ENCODE measurements around the gene GFRA1.

The GFRA1 gene, protein sequence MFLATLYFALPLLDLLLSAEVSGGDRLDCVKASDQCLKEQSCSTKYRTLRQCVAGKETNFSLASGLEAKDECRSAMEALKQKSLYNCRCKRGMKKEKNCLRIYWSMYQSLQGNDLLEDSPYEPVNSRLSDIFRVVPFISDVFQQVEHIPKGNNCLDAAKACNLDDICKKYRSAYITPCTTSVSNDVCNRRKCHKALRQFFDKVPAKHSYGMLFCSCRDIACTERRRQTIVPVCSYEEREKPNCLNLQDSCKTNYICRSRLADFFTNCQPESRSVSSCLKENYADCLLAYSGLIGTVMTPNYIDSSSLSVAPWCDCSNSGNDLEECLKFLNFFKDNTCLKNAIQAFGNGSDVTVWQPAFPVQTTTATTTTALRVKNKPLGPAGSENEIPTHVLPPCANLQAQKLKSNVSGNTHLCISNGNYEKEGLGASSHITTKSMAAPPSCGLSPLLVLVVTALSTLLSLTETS
- total RNA-seq = 0 to 0.16 (median 0) reads per million in 18 experiments

DNA sequence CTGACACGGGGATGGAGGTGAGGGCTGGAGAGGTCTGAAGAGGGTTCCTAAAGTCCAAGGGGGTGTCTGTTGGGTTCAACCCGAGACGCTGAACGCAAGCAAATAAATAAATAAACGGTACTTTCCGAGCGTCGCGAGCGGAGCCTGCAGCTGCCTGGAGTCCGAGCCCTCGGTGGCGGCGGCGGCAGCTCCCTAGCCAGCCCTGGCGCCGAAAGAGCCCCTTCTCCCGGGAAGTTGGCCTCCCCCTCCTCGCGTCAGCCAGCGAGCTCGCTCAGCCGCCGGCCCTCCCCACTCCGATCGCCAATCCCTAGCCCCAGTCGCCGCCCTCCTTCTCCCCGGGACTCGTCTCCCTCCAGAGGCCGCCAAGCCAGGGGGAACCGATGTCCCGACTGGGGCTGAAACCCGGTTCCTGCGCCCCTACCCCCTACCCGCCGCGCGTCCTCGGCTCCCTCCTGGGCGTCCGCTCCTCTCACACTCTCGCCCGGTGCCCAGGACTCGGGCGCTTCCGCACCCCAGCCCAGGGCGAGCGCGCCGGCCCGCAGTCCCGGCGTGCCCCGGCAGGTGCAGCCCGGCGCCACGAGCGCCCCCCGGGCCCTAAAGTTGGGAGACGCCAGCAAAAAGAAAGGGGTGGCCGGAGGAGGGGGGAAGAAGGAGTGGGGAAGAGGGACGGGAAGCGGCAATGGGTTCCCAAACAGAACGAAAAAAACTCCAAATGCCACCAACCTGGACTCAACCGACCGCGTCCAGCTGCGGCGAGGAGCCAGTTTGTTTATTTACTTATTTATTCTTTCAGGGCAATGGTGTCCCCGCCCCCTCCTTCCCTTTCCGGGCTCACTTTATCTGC, at the start of gene GFRA1:
TSS of gene GFRA1 (minus strand) at position 767 of the 844 bp plus-strand sequence. CDS start 1,177 bp downstream, outside the sequence.
- no peak for DNase-seq

DNA sequence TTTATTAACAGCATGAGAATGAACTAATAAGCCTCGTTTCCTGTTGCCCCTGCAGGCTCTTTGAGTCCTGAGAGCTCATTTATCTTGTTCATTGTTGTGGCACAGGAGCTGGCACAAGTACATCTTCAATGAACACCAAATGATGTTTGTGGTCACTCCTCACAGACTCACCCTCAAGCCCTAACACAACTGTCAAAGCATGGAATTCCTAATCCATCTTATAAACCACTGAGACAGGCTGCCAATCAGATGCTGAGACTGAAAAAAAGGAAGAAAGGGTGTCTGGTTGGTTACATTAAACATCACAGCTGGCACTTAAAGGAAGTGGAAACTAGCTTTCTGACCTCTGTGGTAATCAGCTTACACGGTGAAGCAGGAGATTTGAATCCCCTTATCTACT, 43.5 kb upstream of the GFRA1 start:
- DNase-seq = no peak

DNA sequence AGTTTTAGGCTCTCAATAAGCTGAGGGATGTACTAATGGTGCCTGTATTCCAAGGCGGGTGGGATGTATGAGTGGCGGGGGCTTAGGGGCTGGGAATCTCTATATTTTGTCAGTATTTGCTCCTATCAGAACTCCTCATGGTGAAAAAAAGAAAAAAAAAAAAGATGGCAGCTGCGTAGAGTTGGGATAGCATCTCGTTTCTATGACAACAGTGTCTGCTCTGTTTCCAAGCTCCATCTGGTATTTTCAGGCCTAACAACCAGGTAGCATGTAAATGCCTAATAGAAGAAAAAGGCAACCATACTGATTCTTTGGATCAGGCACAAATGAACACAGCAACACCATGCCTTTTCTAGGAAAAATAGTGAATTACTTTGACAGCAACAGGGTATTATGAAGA, 39.5 kb upstream of the GFRA1 start:
- no peak for DNase-seq

DNA sequence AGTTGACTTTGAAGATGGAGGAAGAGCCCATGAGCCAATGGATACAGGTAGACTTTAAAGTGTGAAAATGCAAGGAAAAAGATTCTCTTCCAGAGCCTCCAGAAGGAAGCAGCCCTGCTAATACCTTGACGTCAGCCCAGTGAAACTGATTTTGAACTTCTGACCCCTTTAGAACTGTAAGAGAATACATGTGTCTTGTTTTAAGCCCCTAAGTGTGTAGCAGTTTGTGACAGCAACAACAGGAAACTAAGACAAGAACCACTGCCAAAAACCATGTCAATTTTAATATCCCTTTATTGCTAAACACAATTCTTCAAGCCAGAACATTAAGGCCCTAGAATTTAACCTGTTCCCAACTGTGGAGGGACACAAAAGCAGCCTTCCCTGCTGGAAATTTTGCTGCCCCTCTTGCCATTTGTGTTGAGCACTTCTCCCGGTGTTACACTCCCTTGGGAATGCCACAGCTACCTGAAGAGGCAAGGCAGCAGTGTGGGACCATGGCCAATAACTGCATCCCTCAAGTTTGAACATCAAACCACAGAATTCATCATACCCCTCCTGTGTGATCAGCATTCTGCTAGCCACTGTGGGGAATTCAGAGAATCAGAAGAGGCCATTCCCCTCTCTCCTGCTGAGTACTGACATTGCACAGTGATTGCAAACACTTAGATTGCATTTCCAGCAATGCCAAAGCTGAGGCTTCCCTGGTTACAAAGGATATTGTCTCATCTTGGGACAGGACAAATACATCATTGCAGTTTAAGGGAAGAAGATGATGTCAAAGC, 38.9 kb upstream of the GFRA1 start:
- no peak for DNase-seq

DNA sequence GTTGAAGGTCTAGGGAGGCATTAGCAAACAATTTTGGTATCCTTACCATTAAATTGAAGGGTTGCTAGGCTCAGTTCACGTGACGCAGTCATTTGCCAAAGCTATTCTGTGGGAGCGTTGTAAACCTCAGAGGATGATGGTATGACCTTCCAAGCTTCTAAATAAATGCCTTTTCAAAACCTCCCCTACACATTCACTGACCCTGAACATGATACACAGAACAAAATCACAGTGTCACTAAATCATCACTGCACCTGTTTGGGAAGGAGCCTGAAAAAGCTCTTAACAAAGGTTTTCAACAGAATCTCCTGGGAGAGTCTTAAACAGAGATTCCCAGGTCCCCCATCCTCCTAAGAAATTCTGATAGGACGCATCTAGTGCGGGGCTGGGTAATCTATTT, 38.0 kb upstream of the GFRA1 start:
- no peak for DNase-seq

DNA sequence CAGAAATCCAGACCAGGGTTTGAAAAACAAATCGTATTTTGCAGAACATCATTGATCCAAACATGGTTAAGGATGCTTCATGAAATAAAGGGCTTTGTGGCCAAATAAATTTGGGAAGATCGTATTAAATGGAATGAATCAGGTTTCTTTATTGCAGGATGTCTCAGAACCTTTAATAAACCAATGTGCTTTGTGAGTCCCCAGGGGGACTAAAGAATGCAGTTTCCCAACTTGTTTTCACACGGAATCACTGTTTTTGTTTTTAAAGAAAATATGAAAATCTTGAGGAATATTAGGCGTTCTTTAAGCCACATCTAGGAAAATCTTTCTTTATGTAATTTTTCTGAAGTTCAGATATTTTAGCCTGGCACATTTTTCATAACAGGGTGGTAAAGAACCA, 34.4 kb upstream of the GFRA1 start:
- DNase-seq = no peak

DNA sequence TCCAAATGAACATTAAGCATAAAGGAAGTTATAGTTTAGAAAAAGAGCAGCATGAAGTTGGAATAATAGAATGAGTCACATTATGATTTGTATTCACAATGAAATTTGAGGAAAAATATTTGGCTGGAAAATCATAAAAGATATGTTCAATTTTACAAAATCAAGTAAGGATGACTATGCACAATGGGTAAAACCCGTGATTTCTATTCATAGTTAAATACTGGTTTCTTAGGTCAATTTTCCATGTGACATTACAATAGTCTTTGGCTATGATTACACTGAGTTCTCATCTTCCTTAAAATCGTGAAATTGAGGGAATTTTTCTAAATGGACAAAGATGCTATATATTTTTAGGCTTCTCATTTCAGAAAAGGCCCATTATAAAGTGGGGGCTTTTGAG, 33.8 kb upstream of the GFRA1 start:
- DNase-seq = no peak

DNA sequence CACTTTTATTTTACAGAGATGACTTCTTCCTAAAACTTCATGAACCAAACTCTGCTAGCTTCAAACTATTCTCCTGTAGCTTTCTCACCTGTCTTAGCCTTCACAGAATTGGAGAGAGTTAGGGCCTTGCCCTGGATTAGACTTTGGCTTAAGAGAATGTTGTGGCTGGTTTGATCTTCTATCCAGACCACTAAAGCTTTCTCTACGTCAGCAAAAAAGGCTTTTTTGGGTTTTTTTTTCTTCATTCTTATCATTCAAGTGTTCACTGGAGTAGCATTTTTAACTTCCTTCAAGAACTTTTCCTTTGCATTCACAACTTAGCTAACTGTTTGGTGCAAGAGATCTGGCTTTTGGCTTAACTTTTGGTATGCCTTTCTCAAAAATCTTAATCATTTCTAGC, 31.9 kb upstream of the GFRA1 start:
- no peak for DNase-seq

DNA sequence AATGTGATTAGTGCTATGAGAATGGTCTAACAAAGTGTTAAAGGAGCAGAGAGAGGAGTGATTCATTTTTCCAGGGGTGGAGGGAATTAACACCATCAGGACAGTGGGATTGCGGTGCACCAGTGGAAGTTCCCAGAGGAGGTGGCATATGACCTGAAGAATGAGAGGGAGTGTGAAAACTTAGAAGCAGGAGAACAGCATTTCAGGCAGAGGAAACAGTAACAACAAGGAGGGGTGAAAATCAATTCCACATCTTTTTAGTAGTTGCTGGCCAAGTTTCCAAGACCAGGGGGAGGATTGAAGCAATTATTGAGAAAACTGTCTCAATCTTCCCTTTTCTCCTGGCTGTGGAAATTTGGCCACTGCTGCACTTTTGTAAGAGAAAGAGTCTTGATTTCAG, 27.5 kb upstream of the GFRA1 start:
- DNase-seq = no peak

DNA sequence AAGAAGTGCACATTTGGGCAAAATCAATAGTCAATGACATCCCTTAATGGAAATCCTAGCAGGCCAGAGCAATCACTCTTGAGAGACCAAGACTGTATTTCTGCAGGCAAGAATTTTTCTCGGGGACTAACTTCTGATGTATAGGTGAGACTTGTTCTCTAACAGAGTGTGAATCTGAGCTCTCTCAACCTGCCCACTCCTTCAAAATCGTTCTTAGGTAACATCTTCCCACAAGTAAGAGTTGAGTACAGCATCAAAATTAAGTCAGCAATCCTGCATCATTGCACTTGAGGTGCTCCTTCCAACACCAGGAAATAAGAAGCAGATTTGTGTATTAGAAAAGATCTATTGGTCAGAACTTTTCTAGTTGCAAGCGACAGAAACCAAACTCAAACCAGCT, 25.6 kb upstream of the GFRA1 start:
- no peak for DNase-seq

DNA sequence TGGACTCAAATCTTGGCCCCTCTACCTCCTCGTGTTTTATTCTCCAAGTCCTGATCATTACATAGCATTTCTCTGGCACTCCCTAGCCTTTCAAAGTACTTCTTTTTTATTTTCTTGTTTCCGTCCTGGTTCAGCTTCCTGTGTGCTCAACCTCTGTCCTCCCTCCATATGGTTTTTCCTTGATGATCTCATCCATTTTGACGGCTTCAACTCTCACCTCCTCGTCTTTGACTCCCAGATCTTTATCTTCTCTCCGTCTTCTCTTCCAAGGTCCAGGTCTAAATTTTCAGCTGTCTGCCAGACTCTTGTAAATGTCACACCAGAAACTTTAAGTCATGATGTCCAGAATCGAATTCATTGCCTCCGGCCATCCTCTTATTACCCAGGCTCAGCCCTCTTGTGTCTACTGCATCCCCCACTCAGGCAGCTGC, 23.3 kb upstream of the GFRA1 start:
- no peak for DNase-seq

DNA sequence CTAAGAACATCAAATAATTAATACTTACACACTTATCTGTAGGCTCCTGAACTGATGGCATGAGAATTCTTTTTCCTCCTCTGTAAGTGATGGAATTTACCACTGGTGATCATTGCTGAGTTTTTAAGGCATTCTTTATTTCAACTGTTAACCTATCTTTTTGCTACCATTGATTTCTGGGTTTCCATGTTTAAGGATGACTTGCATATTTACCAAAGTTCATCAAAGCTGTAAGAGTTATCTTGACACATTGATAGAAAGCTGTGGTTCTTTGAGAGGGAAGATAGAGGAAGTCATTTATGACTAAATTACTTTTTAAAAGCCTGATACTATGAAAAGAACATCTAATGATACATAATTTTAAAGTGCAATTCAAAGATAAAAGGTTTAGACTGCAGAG, 19.5 kb upstream of the GFRA1 start:
- DNase-seq = no peak

DNA sequence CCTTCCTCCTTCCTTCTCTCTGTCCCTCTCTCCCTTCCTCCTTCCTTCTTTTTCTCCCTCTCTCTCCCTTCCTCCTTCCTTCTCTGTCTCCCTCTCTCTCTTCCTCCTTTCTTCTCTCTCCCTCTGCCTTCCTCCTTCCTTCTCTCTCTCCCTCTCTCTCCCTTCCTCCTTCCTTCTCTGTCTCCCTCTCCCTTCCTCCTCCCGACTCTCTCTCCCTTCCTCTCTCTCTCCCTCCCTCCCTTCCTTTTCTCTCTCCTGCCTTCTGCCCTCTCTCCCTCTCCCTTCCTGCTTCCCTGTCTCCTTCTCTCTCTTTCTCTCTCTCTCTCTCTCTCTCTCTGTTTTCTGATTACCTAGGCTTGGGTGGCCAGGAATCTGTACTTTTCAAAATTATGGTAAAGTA, 16.6 kb upstream of the GFRA1 start:
- DNase-seq = no peak

DNA sequence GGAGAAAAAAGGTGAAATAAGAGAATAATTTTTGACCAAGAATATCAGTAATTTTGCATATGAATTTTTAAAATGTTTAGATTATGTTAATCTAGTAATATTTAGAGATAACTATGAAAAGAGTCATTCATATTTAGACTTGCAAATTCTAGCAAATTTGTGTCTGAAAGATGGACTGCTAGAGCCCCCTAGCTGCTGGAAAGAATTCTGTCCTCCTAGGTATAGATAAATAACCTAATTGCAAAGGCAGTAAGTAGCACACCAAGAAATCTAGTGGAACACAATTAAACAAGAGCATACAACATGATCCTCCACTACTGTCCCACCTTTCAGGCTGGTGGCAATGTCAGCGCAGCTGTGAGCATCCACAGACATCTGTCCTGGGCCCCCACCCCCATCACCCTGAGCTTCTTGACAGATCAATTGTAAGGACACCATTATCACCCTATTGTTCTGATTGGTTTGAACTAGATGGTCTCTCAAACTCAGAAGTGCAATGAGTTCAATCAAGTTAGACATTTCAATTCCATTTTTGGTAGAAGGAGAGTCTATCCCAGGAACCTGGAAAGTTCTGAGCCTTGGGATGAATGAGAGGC, 15.0 kb upstream of the GFRA1 start:
- peak; percentile 29 to 67 for DNase-seq

DNA sequence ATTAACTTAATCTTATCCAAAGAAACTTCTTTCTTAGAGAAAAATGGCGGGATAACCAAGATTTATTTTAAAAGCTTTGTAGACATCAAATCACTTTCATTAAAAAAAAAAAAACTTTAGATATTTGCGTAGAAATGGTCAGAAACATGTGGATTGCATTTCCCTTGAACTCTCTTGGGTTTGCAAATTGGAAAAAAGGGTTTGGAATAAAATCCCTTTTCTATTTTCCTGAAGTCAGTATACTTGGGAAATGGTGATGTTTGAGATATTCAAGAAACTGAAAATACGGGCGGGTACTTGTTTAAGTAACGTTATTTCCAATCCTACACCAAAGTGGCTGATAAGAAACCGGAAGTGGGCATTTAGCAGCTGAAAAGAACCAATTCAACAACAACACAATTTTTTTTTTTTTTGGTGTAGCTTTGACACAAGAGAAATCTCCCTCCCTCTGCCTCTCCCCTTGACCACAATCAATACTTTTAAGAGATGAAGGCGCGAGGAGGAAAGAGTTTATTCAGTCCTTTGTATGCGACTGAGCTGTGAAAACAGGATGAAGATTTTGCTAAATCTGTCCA, 13.7 kb upstream of the GFRA1 start:
- no peak for DNase-seq

DNA sequence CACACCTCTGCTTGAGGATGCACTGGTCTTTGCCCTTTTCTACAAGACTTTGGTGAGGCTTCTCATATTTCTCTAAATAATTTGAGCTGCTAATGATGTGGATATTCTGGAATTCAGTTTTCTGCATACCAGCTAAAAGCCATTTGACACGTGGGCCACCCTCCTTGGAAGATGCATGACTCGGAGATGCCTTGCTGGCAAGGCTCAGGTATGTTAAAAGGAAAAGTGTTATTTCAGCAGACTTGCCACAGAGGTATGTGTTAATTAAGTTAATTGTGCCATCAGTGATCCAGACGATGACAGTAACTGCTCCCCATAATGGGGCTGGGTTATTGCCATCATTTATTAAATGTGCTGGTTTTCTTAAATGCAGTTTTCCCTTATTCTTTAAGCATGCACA, 8.8 kb upstream of the GFRA1 start:
- no peak for DNase-seq

DNA sequence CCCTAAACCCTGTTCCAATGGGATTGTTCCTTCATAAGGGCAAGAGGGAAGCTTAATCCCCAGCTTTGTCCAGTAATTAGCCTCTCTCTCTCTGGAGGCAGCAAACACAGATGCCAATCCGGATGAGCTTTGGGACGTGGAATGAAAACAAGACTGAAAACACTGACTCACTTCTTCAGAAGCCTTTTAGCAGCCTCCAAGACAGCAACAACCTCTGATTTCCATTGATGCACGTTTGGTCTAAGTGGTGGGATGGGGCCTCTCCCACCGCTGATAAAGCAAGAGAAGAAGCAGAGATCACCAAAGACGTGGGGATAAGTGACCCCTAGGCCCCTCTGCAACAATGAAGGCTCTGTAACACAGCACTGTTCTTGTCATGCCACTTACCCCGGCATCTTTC, 5.8 kb upstream of the GFRA1 start:
- no peak for DNase-seq

DNA sequence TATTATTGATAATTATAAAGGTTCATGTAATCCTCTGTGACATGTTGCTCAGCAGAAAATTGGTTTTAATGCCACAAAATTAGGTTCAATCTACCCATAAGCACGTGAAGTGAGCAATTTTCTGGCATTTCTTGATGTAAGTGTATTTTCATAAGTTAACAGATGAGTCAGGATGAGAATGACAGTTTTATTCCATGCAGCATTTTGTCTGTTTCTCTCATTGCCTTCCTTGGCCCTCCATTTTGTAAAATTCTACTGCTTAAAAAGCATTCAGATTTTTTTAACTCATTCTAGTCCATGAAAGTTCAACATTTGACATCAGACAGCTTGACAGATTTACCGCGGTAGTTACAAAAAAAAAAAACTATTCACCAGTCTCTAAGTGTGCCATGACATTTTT, 4.0 kb upstream of the GFRA1 start:
- DNase-seq = no peak

DNA sequence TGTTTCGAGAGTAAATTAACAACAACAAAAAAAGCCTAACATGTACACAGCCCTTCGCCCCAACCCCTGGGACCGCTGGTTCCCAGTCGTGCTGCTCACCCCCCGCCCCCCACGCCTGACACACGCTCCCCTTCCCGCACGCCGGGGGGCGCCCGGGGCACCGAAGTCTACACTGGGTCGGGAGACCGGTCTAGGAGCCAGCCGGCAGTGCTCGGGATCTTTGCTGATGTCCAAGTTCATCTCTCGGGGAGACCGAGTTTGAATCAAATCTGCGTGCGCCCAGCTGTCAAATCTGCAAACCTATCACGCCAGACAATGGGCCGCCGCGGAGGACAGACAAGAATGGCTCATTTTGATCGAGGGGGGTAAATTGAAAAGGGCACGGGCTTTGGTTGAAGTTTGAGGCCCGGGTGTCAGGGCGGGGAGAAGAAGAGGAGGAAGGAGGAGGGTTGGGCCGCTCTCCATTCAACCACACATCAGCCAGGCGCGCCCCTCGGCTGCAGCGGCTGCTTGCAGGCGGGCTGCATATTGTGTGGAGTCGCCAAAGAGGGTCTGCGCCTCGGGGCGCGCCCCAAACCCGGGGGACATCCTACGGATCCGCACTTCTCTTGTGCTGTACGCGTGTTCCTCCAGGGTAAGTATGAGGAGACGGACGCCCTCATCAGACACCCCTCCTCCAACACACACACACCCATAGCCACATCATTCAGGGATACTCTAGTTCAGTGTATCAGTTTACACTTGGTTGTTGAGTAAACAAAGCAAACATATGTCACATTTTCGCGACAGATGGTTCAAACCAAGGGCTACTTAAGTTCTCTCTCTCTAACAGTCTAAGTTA, 1.3 kb upstream of the GFRA1 start:
- DNase-seq = no peak

DNA sequence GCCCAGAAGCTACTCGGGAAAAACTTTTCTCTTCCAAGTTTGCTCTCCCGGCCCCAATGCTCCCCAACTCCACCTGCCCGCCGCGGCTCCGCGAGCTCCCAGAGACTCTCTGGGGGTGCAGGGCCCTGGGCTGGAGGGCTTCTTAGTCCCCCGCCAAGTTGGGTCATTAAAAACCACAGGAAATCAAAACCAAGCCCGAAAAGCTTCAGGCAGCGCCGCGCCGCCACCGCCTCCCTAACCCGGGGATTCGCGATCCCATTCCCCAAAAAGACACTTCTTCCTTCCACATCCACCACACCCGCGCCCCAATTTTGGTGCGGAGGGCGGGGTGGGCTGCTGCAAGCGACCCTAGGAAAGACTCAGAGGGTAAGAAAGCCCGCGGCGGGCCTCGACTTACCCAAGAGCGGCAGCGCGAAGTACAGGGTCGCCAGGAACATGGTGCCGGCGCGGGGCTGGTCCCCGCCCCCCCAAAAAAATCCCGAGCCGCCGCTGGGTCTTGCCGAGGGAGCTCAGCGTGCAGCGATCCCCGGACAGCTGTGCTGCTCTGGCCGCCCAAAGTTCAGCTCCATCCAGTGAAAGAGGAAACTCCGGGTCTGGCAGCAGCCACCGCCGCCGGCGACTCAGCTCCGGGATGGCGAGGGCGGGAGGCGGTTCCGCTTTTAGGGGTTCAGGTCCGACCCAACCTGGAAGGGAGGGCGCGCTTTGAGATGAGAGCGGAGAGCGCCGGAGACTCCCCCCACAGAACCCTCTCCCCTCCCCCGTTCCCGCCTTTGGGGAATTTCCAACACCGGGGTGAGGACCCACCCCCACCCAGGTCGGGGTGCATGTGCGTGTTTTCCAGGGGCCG, 1.2 kb downstream of the GFRA1 start:
- DNase-seq = peak; percentile 26 to 65

All from inflammatory macrophage (primary cell).